Neutrophil (primary cell): ENCODE measurements around the gene MSI2.

Source experiments
- H3K27ac ChIP-seq: fragments of 200-600 bp; sonication (generic); 2 replicates; pipeline ENCODE4 v1.5.1; 2016; ENCODE audit warnings: mild to moderate bottlenecking, moderate library complexity
- H3K27me3 ChIP-seq: fragments of 200-600 bp; sonication (generic); 2 replicates; pipeline ENCODE4 v1.6.0; 2016; ENCODE audit warnings: mild to moderate bottlenecking
- H3K36me3 ChIP-seq: fragments of 200-600 bp; sonication (generic); 2 replicates; pipeline ENCODE4 v1.5.1; 2017
- H3K4me1 ChIP-seq, 2 experiments: fragments of 200-600 bp in 1 of 2; sonication (generic) in 1 of 2; 1 replicate in 1 of 2; 2 replicates in 1 of 2; pipeline versions ENCODE4 v1.5.1 to v1.6.1; 2013 to 2016; ENCODE audit warnings: low read depth in 1 of 2, low read length in 1 of 2, mild to moderate bottlenecking in 1 of 2, moderate library complexity in 1 of 2; ENCODE audit not compliant: control insufficient read depth in 1 of 2, insufficient read depth in 1 of 2
- H3K4me3 ChIP-seq, 2 experiments: fragments of 200-600 bp in 1 of 2; sonication (generic) in 1 of 2; 1 replicate in 1 of 2; 2 replicates in 1 of 2; pipeline ENCODE4 v1.5.1; 2013 to 2016; ENCODE audit warnings: low read depth in 1 of 2, low read length in 1 of 2, mild to moderate bottlenecking in 1 of 2, moderate library complexity in 1 of 2
- H3K9me3 ChIP-seq: fragments of 200-600 bp; sonication (generic); 2 replicates; pipeline ENCODE4 v1.5.1; 2016
- TF ChIP-seq, protein P1 (sequence below): fragments of 200-600 bp; sonication (generic); IDR thresholded peaks from 2 replicates; pipeline ENCODE4 v1.5.1; 2016; ENCODE audit warnings: antibody characterized with exemption

MSI2 gene

DNA sequence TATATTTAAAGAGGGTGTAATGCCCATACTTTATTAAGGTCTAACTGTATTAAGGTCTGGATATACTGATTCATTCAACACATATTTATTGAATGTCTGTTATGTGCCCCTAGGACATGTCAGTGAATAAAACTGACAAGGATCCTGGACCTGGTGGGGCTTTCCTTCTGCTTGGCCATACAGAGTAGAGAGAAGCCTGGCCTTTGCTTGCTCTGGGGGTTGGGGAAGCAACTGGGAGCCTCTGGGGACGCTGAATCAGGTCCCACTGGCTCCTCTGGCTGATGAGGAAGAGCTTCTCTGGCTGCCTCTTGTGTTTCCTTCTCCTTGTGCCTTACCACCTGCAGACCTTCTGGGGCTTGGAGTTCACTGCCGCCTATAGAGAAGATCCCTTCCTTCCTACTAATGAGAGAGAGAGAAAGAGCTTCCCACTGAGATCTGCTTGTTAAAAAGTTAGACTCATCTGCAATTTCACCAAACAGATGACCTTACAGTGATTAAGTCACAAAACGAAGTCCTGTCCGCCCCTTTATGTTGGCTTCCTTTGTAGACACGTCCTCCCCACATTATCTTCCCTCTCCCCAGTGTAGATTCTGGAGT lies 49.7 kb downstream of the MSI2 start:
- no peaks in the 10 kb centered on the region for H3K4me1 ChIP-seq
- TF ChIP-seq, protein P1, sequence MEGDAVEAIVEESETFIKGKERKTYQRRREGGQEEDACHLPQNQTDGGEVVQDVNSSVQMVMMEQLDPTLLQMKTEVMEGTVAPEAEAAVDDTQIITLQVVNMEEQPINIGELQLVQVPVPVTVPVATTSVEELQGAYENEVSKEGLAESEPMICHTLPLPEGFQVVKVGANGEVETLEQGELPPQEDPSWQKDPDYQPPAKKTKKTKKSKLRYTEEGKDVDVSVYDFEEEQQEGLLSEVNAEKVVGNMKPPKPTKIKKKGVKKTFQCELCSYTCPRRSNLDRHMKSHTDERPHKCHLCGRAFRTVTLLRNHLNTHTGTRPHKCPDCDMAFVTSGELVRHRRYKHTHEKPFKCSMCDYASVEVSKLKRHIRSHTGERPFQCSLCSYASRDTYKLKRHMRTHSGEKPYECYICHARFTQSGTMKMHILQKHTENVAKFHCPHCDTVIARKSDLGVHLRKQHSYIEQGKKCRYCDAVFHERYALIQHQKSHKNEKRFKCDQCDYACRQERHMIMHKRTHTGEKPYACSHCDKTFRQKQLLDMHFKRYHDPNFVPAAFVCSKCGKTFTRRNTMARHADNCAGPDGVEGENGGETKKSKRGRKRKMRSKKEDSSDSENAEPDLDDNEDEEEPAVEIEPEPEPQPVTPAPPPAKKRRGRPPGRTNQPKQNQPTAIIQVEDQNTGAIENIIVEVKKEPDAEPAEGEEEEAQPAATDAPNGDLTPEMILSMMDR, result no peak
- H3K4me3 ChIP-seq, result no peak overlapping the region
- no peaks in the 10 kb centered on the region for H3K27me3 ChIP-seq
- no peaks in the 10 kb centered on the region for H3K9me3 ChIP-seq
- no peak overlapping the region for H3K27ac ChIP-seq
- no peaks in the 10 kb centered on the region for H3K36me3 ChIP-seq

DNA sequence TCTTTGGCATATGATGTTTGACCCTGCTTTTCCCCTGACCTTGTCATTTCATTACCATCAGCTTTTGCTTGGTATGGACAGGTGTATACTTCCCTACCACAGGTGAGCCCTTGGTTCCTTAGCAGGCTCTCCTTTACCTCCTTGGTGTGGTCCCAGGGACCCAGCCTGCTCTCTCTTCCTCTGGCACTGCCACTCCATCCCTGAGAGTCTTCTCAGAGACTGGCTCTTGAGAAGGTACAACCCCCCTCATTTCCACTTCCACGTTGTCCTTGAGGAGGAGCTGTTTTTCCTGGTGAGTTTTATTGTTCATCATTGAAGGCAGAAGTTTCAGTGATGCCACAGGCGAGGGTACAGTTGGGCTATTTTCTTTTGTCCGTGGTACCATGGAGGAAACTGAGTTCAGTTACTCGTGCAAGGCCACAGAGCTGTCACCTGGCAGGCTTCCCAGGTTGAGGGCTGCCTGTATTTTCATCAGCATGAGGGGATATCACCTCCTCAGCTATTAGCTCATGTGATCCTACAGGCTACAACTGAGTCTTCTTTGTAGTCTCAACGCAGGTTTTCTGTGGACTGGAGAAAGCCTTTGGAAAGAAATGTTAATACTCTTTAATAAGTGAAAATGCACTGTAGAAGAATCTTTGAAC lies 52.3 kb downstream of the MSI2 start:
- Histone ChIP-seq H3K4me1 (peaks cover 4 to 7% of the 10 kb centered on the region in 2 experiments), H3K9me3 (no peaks in the 10 kb centered on the region), H3K36me3 (no peaks in the 10 kb centered on the region), H3K4me3 (no peak overlapping the region), H3K27me3 (no peaks in the 10 kb centered on the region), H3K27ac (no peak overlapping the region)
- TF ChIP-seq, protein P1, result no peak

DNA sequence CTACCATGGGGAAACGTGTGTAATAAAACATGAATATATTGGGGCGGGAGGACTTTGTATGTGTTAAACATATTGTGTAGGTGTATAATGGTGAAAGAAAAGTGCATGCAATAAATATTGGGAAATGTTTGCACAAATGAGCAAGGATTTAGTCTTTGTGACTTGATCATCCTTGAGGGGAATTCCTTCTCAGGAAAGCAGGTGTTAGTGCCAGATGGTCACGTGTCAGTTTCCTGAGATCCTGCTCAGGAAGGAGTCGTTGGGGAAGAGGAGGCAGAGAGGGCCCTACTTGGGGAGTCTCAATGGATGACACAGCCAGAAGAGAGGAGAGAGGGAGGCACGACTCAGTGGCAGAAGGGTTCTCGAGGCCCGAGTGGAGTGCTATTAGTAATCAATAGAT lies 53.2 kb downstream of the MSI2 start:
- H3K4me1 ChIP-seq, result peaks cover 4 to 7% of the 10 kb centered on the region in 2 experiments
- H3K27me3 ChIP-seq, result no peaks in the 10 kb centered on the region
- TF ChIP-seq, protein P1, result no peak
- no peaks in the 10 kb centered on the region for H3K9me3 ChIP-seq
- no peak overlapping the region for H3K4me3 ChIP-seq
- H3K27ac ChIP-seq, result no peak overlapping the region
- H3K36me3 ChIP-seq, result no peaks in the 10 kb centered on the region

DNA sequence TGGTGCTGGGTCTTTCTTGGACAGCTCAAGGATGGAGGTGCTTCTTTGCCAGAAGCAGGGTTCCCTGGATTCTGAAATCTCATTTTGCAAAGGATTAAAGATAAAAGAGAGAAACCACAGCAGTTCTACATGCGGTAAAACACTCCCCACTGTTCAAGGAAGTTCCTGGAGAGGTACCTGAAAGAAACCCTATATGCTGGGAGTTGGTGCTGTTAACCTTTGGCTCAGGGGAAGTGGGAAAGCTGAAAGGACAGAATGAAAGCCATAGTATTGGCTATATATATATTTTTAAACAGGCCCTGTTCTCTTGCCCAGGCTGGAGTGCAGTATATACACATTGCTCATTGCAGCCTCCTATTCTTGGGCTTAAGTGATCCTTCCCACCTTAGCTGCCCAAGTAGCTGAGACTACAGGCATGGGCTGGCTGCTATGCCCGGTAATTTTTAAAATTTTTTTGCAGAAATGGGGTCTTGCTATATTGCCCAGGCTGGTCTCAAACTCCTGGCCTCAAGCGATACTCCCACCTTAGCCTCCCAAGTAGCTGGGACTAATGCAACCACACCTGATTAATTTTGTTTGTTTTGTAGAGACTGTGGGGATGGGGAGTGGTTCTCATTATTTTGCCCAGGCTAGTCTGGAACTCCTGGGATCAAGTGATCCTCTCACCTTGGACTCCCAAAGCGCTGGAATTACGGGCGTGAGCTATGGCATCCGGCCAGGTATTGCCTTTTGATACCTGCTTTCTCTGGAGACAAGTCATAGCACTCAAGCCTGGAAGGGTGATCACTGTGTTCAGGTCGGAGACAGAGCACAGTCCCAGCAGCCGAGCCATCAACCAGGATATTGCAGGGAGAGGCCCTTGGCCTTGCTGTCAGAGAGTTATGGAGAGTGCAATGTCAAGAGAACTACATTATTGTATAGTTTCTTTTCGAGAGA lies 55.2 kb downstream of the MSI2 start:
- TF ChIP-seq, protein P1, result no peak
- Histone ChIP-seq H3K4me1 (peaks cover 4 to 7% of the 10 kb centered on the region in 2 experiments), H3K27ac (no peak overlapping the region), H3K4me3 (no peak overlapping the region), H3K9me3 (no peaks in the 10 kb centered on the region), H3K27me3 (no peaks in the 10 kb centered on the region), H3K36me3 (no peaks in the 10 kb centered on the region)

DNA sequence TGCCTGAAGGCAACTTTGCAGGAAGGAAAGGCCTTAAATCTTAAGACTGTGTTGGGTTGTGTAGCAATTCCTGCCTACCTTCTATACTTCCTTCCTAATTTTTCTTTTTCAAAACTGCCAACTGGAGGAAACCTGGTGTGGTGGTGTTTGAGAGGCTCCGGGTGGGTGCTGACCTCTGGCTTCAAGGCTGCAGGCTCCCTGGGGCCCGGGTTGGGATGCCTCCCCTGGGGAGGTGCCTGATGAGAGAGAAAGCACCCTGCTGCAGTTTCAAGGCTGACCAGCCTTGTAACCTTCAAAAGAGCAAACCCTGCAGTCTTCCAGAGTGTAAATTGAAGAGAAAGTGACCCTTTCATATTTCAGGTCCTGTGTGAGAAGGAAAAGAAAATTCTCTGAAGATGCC lies 55.9 kb downstream of the MSI2 start:
- Histone ChIP-seq H3K9me3 (no peaks in the 10 kb centered on the region), H3K4me1 (peaks cover 4 to 7% of the 10 kb centered on the region in 2 experiments), H3K4me3 (no peak overlapping the region), H3K27me3 (no peaks in the 10 kb centered on the region), H3K36me3 (no peaks in the 10 kb centered on the region), H3K27ac (no peak overlapping the region)
- TF ChIP-seq, protein P1, result no peak
